Stomach (tissue), 4 donors: ENCODE measurements around the gene SMARCC1.

Source experiments
- POLR2A ChIP-seq, 4 donors: fragments of 450-650 bp; IDR thresholded peaks; one replicate each; pipeline ENCODE4 v1.6.1; 2016; ENCODE audit warnings: antibody characterized with exemption in 4 of 4, control low read depth in 2 of 4, mild to moderate bottlenecking in 1 of 4, moderate library complexity in 1 of 4
- POLR2AphosphoS5 ChIP-seq, 3 donors: sonication (generic); formaldehyde crosslinking; IDR thresholded peaks; one replicate each; pipeline ENCODE4 v1.6.1; 2016; ENCODE audit warnings: antibody characterized with exemption in 3 of 3
- TF ChIP-seq, protein P1 (sequence below), 7 experiments: fragments of 450-650 bp in 4 of 7; fragments of 200-600 bp in 3 of 7; sonication (generic) in 3 of 7; IDR thresholded peaks; one replicate each; pipeline ENCODE4 v1.5.1; 2016 to 2019; ENCODE audit warnings: antibody characterized with exemption in 7 of 7, control low read depth in 2 of 7, mild to moderate bottlenecking in 1 of 7

GRCh38 chr3:47711596-47711995 lies 70.1 kb downstream of the SMARCC1 start:
- TF ChIP-seq, protein P1, sequence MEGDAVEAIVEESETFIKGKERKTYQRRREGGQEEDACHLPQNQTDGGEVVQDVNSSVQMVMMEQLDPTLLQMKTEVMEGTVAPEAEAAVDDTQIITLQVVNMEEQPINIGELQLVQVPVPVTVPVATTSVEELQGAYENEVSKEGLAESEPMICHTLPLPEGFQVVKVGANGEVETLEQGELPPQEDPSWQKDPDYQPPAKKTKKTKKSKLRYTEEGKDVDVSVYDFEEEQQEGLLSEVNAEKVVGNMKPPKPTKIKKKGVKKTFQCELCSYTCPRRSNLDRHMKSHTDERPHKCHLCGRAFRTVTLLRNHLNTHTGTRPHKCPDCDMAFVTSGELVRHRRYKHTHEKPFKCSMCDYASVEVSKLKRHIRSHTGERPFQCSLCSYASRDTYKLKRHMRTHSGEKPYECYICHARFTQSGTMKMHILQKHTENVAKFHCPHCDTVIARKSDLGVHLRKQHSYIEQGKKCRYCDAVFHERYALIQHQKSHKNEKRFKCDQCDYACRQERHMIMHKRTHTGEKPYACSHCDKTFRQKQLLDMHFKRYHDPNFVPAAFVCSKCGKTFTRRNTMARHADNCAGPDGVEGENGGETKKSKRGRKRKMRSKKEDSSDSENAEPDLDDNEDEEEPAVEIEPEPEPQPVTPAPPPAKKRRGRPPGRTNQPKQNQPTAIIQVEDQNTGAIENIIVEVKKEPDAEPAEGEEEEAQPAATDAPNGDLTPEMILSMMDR (IDR thresholded peaks at IDR 0.05), result no peak
- TF ChIP-seq POLR2A (IDR thresholded peaks at IDR 0.05) (no peak), POLR2AphosphoS5 (IDR thresholded peaks at IDR 0.05) (no peak)
